ENCODE measurements around the gene TNS2.
"Not testable (repeated sequence)": the region's sequence is repeated elsewhere in the genome, so short reads cannot be mapped to it uniquely, and the experiment has no call there.

TNS2 gene, protein sequence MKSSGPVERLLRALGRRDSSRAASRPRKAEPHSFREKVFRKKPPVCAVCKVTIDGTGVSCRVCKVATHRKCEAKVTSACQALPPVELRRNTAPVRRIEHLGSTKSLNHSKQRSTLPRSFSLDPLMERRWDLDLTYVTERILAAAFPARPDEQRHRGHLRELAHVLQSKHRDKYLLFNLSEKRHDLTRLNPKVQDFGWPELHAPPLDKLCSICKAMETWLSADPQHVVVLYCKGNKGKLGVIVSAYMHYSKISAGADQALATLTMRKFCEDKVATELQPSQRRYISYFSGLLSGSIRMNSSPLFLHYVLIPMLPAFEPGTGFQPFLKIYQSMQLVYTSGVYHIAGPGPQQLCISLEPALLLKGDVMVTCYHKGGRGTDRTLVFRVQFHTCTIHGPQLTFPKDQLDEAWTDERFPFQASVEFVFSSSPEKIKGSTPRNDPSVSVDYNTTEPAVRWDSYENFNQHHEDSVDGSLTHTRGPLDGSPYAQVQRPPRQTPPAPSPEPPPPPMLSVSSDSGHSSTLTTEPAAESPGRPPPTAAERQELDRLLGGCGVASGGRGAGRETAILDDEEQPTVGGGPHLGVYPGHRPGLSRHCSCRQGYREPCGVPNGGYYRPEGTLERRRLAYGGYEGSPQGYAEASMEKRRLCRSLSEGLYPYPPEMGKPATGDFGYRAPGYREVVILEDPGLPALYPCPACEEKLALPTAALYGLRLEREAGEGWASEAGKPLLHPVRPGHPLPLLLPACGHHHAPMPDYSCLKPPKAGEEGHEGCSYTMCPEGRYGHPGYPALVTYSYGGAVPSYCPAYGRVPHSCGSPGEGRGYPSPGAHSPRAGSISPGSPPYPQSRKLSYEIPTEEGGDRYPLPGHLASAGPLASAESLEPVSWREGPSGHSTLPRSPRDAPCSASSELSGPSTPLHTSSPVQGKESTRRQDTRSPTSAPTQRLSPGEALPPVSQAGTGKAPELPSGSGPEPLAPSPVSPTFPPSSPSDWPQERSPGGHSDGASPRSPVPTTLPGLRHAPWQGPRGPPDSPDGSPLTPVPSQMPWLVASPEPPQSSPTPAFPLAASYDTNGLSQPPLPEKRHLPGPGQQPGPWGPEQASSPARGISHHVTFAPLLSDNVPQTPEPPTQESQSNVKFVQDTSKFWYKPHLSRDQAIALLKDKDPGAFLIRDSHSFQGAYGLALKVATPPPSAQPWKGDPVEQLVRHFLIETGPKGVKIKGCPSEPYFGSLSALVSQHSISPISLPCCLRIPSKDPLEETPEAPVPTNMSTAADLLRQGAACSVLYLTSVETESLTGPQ (N-terminal part only)

DNA sequence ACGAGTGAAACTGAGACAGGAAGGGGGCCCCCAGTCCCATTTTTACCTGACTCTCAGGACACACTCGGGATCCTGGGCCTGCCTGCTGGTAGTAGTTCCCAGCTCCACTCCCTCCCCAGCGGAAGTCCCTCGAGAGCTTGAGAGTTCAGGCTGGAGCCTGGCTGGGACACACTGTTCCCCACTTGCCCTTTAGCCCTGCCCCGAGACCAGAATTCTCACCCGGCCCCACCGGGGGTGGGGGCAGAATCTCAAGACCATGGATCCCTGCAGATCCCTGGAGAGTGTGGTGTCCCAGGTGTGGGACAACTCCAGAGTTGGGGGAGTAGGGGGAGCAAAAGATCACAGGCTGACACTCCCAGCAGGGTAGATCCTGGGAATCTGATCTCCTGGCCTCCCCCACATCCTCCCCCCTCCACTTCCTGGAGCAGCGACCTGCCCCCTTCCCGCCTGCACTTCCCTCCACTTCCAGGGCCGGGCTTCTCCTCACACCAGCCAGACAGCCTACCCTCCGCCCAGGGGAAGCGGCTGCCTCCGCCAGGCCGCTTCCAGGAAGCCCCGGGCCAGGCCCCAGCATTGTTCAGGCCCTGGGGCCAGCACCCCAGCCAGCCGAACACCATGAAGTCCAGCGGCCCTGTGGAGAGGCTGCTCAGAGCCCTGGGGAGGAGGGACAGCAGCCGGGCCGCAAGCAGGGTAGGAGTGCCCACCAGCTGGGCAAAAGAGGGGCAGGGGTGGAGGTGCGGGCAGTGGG lies at the start of gene TNS2:
Gene TNS2, plus strand, starts transcription at position 495 of the 748 bp plus-strand sequence. Its CDS starts 121 bp downstream, at position 616.
- DNase-seq, result no peak

DNA sequence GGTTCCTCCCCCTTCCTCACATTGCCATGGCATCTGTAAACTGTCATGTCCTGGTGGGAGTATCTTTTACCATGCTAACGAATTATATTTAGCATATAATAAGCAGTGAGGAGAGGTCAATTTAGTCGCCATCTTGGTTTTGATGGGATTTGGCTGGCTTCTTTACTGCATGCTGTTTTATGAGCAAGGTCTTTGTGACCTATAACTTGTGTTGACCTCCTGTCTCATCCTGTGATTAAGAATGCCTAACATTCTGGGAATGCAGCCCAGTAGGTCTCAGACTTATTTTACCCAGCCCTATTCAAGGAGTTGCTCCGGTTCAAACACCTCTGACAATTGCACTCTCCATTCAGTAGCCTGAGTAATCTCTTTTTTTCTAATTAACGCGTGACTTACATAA lies 45.7 kb upstream of the TNS2 start:
- DNase-seq, result no peak

DNA sequence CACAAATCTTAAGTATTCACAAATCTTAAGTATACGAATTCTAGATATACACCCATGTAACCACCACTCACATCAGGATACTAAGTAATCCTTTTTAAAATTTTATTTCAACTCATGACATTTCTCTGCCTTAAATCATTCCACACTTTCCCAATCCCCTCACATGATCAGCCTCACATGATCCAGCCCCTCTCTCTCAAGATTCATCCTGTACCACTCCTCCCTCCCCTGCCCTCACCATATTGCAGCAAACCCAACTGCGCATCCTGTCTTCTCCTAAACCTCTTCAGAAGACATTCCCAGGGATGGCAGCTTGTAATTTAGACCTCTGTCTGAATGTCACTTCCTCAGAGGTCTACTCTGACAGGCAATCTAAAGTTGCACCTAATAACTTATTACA lies 45.3 kb upstream of the TNS2 start:
- DNase-seq, result no peak

DNA sequence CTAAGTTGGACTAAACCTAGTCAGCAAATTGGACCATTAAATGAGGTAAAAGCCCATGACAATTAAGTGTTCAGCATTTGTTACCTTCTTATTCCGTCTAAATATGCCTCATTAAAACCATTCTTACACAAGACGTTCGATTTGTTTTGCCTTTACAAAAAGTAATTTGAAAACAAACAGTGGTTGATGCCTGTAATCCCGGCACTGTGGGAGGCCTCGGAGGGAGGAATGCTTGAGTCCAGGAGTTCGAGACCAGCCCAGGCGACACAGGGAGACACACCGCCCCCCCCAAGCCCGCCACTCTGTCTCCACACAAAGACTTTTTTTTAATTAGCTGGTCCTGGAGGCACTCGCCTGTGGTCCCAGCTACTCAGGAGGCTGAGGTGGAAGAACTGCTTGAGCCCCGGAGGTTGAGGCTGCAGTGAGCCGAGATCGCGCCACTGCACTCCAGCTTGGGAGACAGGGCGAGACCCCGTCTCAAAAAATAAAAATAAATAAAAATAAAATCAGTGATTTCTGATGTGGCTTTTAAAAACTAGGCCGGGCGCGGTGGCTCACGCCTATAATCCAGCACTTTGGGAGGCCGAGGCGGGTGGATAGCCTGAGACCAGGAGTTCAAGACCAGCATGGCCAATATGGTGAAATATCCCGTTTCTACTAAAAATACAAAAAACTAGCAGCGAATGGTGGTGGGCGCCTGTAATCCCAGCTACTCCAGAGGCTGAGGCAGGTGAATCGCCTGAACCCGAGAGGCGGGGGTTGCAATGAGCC lies 44.5 kb upstream of the TNS2 start:
- DNase-seq, result peak; percentile 5

DNA sequence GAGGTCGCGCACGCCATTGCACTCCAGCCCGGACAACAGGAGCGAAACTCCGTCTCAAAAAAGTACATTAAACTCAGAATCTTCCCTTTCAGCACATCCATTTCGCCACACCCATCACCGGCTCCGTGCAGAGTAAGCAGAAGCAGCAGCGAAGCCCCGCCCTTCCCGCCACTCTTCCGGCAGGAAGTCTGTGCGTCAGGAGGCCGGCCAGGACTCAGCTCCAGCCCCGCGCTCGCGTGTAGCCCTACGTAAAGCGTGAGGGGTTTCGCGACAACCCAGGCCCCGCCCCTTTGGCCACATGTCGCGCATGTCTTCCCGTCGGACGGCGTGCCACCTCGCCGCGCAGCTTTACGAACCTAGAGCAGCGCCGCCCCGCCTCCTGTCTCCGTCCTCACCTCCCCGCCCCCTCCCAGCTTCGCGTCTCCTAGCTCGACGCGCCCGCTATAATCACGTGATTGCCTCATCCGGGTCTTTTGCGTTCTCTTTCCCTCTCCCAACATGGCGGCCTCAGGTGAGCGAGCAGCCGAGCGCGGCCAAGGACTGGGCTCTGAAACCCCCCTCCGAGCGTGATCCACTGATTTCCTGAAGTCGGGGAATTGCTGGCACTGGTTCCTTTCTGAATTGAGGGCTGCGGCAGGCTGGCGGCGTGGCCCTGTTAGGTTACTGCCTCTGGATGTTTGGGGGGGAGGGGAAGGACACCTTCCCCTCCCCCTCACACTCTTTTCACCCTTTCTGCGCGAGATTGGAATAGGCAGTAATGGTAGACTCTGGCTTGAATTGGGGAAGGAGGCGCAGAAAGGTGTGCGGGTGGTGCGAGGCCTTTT lies 43.7 kb upstream of the TNS2 start, which contains the start of gene EIF4B:
Gene EIF4B, plus strand, starts transcription at position 471 of the 824 bp plus-strand sequence. Its CDS starts 28 bp downstream, at position 499.
- peak; percentile 100 for DNase-seq

DNA sequence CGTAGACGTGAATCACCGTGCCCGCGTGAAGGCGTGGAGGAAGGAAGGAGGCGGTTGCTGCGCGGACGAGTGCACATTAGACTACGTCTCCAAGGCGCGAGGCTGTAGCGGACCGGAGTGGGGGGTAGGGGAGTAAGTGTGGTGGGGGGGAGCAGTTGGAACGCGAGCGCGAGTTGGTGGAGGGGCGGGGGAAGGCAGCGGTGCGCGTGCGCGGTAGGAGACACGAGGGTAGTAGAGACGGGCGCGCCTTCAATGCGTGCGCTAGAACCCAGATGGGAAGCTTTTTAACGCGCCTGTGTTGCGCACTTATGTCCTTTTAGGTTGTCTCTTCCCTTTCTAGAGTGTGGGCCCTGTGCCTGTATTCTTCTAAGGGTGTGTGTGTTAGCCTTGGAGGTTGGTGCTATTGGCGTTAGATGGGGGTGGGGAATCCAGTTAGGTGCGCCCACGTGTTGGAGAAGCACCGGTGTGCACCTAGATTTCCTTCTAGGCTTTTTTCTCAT lies 43.0 kb upstream of the TNS2 start:
- DNase-seq, result peak; percentile 75

DNA sequence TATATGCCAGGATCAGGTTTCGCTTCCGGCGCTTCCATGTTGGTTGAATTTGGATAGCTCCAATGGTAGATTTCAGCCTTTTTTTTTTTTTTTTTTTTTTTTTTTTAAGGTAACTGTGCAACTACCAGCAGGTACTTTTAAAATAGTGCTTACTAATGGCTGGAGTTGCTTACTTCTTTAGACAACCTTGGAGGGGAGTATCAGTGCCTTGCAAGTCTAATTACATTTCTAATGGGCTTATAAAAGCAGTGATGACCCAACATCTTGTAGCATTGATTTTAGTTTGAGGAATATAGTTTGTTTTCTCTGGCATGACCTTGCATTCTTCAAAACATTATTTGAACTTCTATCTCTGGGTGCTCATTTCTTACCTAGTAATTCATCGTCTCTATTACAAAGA lies 42.5 kb upstream of the TNS2 start:
- no peak for DNase-seq

DNA sequence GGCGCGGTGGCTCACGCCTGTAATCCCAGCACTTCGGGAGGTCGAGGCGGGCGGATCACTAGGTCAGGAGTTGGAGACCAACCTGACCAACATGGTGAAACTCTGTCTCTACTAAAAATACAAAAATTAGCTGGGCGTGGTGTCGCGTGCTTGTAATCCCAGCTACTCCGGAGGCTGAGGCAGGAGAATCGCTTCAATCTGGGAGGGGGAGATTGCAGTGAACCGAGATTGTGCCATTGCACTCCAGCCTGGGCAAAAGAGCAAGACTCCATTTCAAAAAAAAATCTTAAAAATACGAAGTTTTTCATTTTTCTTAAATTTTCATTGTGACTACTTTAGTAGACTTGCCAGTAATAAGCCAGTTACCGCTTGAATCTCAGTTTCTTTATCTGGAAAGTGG lies 41.1 kb upstream of the TNS2 start:
- not testable (repeated sequence) for DNase-seq

DNA sequence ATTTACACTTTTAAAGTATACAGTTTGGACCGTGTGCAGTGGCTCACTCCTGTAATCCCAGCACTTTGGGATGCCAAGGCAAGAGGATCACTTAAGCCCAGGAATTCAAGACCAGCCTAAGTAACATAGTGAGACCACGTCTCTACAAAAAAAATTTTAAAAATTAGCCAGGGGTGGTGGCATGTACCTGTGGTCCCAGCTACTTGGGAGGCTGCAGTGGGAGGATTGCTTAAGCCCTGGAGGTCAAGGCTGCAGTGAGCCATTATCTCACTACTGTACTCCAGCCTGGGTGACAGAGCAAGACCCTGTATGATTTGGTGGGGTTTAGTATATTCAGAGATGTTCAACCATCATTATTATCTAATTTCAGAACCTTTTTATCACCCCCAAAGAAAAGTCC lies 38.9 kb upstream of the TNS2 start:
- DNase-seq, result no peak

DNA sequence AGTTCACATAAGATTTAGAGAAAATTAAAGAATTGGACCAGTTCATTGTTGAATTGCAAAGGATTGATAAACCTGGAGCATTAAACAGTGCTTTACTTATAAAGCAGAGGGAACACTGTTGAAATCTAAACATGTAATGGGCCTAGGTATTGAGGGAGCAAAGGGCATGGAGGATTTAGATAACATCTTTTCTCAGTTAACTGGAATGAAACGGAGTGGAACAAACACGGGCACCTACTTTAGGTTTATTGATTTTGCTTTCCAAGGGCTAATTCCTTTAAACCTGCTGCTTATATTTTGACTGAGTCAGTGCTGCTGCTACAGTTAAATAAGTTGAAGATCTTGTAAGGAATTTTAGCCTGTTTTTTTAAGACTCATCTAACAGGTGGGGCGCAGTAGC lies 38.0 kb upstream of the TNS2 start:
- no peak for DNase-seq

DNA sequence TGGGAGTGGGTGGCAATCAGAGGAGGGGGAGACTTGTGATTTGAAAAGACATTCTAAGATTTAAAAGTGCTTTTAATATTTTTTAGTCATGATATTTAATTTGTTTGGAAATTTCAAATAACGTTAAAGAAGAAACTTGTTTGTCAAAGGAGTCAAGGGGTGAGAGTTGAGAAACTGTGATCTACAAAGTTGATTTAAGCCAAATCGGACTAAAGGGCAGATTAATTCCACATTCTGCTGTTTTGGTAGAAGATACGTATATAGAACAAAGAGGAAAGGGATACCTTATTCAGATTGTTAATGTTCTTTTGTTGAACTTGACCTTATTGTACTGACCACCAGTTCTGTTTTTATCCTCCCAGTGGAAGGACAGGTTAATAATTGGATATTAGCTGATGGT lies 36.9 kb upstream of the TNS2 start:
- no peak for DNase-seq

DNA sequence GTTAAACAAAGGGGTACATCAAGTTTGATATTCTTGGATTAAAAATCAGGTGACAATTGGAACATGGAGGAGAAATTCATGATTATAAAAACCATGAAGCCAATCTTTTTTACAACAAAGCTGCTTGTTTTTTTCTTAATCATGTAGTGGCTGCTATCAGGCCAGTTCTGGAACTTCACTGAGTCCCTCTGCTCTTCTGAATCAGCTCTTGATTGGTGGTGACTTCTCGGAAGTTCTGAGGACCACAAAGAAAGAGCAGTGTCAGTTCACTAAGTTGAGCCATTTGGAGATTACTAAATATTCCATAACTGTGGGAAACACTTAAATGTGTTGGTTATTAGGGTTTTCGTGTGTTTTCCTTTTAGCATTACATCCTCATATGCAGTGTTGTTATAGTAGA lies 35.2 kb upstream of the TNS2 start:
- no peak for DNase-seq

DNA sequence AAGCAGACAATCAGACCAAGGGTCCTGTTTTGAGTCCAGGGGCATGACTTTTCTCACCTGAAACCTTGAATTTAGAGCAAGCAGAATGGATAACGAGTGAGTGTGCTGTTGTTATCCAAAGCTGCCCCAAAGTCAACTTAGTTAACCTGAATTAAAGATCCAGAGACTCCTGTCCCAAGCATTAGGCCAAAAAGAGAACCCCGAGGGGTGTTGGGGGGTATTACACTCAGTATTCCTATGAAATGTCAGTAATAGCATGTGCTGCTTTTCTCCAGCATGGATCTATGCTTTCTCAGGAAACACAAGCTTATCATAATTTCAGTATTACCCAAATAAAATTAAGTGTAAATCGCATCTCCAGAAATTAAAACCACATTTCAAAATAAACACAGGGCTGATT lies 24.6 kb upstream of the TNS2 start:
- no peak for DNase-seq

DNA sequence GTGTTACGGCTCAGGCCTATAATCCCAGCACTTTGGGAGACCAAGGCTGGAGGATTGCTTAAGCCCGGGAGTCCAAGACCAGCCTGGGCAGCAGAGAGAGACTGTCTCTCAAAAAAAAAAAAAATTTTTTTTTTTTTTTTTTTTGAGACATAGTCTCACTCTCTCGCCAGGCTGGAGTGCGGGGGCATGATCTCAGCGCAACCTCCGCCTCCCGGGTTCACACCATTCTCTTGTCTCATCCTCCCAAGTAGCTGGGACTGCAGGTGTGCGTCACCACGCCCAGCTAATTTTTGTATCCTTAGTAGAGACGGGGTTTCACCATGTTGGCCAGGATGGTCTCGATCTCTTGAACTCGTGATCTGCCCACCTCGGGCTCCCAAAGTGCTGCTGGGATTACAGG lies 22.9 kb upstream of the TNS2 start:
- not testable (repeated sequence) for DNase-seq

DNA sequence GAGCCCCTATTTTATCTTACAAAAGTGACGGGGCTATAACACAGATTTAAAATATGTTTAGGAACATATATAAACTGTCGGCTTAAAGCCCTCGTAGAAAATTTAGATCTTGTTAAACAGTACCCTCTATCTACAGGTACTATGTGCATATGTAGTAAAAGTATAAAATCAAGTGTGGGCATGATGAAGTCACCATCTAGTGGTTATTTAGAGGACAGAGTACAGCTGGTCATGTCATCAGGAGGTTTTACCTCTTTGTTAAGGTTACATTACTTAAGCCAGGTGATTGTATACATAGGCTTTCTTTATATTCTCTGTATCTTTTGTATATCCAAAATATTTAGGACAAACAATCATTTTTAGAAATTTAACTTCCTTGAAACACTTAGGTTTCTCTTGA lies 18.2 kb upstream of the TNS2 start:
- DNase-seq, result no peak

DNA sequence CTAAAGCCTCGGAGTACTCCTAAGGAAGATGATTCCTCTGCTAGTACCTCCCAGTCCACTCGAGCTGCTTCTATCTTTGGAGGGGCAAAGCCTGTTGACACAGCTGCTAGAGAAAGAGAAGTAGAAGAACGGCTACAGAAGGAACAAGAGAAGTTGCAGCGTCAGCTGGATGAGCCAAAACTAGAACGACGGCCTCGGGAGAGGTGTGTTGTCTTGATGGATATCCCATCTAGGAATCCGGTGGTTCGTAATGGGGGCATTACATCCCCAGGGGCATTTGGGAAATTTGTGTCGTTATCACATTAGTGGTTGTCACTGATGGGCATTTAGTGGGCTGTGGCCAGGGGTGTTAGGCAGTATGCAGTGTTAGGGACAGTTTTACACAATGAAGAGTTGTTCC lies 16.0 kb upstream of the TNS2 start:
- not testable (repeated sequence) for DNase-seq

DNA sequence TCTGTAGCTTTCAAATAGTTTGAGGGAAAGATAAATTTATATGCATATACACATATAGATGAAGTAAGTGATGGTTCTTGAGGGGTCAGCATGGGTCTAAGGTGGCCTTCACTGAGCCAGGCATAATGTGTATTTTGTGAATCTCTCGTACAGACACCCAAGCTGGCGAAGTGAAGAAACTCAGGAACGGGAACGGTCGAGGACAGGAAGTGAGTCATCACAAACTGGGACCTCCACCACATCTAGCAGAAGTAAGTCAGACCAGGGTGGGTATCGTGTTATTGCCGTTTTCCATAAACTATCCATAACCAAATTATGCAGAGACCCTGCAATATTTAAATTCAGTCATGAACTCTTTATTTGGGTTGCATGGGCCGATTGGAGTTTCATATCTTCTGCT lies 15.4 kb upstream of the TNS2 start:
- DNase-seq, result no peak

DNA sequence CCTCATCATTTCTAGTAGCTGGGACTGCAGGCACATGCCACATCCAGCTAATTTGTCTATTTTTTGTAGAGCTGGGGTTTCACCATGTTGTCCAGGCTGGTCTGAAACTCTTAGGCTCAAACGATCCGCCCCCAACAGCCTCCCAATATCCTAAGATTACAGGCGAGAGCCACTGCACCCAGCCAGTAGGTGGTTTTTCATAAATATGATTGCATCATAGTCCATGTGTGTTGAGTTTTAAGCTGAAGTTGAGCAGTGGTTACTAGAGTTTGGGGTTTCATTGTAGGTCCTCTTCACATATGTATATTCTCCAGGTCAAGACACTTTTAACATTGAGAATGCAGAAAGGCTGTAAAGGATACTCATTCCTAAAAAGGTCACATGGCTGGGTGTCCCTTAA lies 13.1 kb upstream of the TNS2 start:
- DNase-seq, result no peak

DNA sequence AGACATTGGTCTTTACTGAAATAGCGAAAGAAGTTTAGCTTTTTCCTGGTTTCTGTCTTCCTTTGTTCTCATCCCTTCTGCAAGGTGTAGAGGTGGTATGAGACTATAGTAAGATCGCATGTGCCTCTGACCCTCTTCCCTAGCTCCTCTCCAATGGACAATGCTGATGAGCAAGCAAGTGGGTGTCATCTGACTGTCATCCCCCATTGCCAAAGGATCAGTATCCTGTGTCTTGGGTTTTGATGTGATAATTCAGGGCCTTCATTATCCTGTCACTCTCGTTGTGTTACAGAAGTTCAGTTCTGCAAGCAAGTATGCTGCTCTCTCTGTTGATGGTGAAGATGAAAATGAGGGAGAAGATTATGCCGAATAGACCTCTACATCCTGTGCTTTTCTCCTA lies 10.0 kb upstream of the TNS2 start:
- DNase-seq, result no peak
